K562 (cell line): Measurements from ENCODE around the gene MRPL11. TPM values are rescaled to one million over a fixed set of nuclear protein-coding genes. Genes with fewer than 3 reads are reported as not detected.

ENCODE experiments used
- CUX1 ChIP-seq: fragments of 200-800 bp; sonication (Bioruptor generic); IDR thresholded peaks from 2 replicates; pipeline ENCODE4 v1.6.1; 2016; ENCODE audit warnings: missing genetic modification characterization, missing compliant biosample characterization
- ELF2 ChIP-seq: fragments of 250-450 bp; sonication (Bioruptor Pico); IDR thresholded peaks from 2 replicates; pipeline ENCODE4 v1.5.0; 2021; ENCODE audit warnings: mild to moderate bottlenecking
- ELK1 ChIP-seq: sonication (generic); formaldehyde crosslinking; IDR thresholded peaks from 2 replicates; pipeline ENCODE4 v1.8.1; 2022; ENCODE audit warnings: missing genetic modification reagents
- NCOA4 ChIP-seq: fragments of 450-650 bp; IDR thresholded peaks from 2 replicates; pipeline ENCODE4 v1.6.1; 2018; ENCODE audit warnings: mild to moderate bottlenecking; ENCODE audit not compliant: partially characterized antibody
- NCOA6 ChIP-seq: fragments of 450-650 bp; IDR thresholded peaks from 2 replicates; pipeline ENCODE4 v1.6.1; 2017; ENCODE audit warnings: mild to moderate bottlenecking
- POLR3A ChIP-seq: IDR thresholded peaks from 2 replicates; pipeline ENCODE4 v1.6.1; 2011; ENCODE audit warnings: borderline replicate concordance, mild to moderate bottlenecking, moderate library complexity; ENCODE audit not compliant: insufficient read length, insufficient read depth; ENCODE audit errors: extremely low read depth
- PYGO2 ChIP-seq: fragments of 450-650 bp; IDR thresholded peaks from 2 replicates; pipeline ENCODE4 v1.6.1; 2016; ENCODE audit warnings: mild to moderate bottlenecking, missing genetic modification characterization, moderate library complexity, missing compliant biosample characterization
- RHOXF2B ChIP-seq: fragments of 250-450 bp; sonication (Bioruptor Pico); conservative IDR thresholded peaks from 2 replicates; pipeline ENCODE4 v1.5.1; 2021
- SNRNP70 ChIP-seq: fragments of 200-400 bp; formaldehyde crosslinking; optimal IDR thresholded peaks from 2 replicates; pipeline ENCODE3; 2017; ENCODE audit warnings: low read depth, low read length
- TSC22D4 ChIP-seq: fragments of 450-650 bp; IDR thresholded peaks from 2 replicates; pipeline ENCODE4 v1.6.1; 2016; ENCODE audit warnings: missing genetic modification characterization, missing biosample characterization, control low read depth
- ZBTB40 ChIP-seq, 2 experiments: fragments of 450-650 bp in 1 of 2; sonication (generic) in 1 of 2; formaldehyde crosslinking in 1 of 2; IDR thresholded peaks; 2 replicates each; pipeline versions ENCODE4 v1.7.1 to v1.9.0; 2016 to 2022; ENCODE audit warnings: inconsistent platforms in 1 of 2, mild to moderate bottlenecking in 1 of 2, missing genetic modification reagents in 1 of 2
- polyA plus RNA-seq, 8 experiments: library from polyadenylated mRNA; depleted of rRNA in 4 of 8; stranded (reverse) in 5 of 8; unstranded in 3 of 8; fragments of >200 nt; fragmentation: Nextera tagmentation in 2 of 8; fragmentation: Illumina TruSeq in 1 of 8; extraction: Ambion mirVana in 2 of 8; extraction: Trizol in 1 of 8; gene quantifications; 2 replicates each; pipeline versions ENCODE4 v1.2.1 to v1.2.3, GENCODE V29; 2011 to 2014; ENCODE audit warnings: inconsistent platforms in 1 of 8, missing spikeins in 1 of 8
- total RNA-seq, 7 experiments: library from RNA; depleted of rRNA in 6 of 7; stranded (reverse); fragments of >200 nt in 6 of 7; fragmentation: Illumina TruSeq in 2 of 7; extraction: Trizol in 2 of 7; gene quantifications; 2 replicates each; pipeline versions ENCODE4 v1.2.1 to v1.2.3, GENCODE V29; 2011 to 2021; ENCODE audit warnings: low replicate concordance in 1 of 7

Gene MRPL11
- total and polyA plus RNA-seq, 9 of the 15 experiments (the other 6 are each of a cell fraction or from before 2014, with no cell fraction given): 33.0 to 173 (median 91.9) TPM

GRCh38 chr11:66480117-66480938 is 41.7 kb upstream of the MRPL11 start, which contains the start of gene DPP3 (continued):
- TF ChIP-seq CUX1 (CRISPR knock-in tag) (no peak), SNRNP70 (no peak), ELF2 (CRISPR knock-in tag) (peak; percentile 97), RHOXF2B (CRISPR knock-in tag) (no peak), TSC22D4 (tag) (no peak), POLR3A (no peak), PYGO2 (no peak), NCOA4 (no peak), ELK1 (no peak), ZBTB40 (IDR thresholded peaks at IDR 0.05) (peak; percentile 87), ZBTB40 (CRISPR knock-in tag; IDR thresholded peaks at IDR 0.05) (no peak), NCOA6 (no peak)
